IPS DF 4.7 (cell line): ENCODE measurements around the gene MYH10.
"Not testable (repeated sequence)": the region's sequence is repeated elsewhere in the genome, so short reads cannot be mapped to it uniquely, and the experiment has no call there.

Source experiments
- DNase-seq: peaks from one replicate; pipeline ENCODE4 v3.0.0-alpha.2; 2013; ENCODE audit warnings: low spot score; ENCODE audit errors: extremely low read depth

The MYH10 gene

GRCh38 chr17:8557176-8557806 is 73.2 kb downstream of the MYH10 start:
- DNase-seq = no peak

- no peak for DNase-seq
These were observed 74.5 kb downstream of the MYH10 start for GRCh38 chr17:8556074-8556473.

- no peak for DNase-seq
These were observed 75.5 kb downstream of the MYH10 start for GRCh38 chr17:8555062-8555461.

- DNase-seq = no peak
These were observed 77.8 kb downstream of the MYH10 start for GRCh38 chr17:8552577-8553320.

GRCh38 chr17:8542599-8543502 is 87.7 kb downstream of the MYH10 start:
- DNase-seq = no peak

GRCh38 chr17:8539976-8540375 is 90.5 kb downstream of the MYH10 start:
- DNase-seq = not testable (repeated sequence)

- DNase-seq = no peak
These were observed 92.8 kb downstream of the MYH10 start for GRCh38 chr17:8537734-8538133.

- no peak for DNase-seq
These were observed 95.9 kb downstream of the MYH10 start for GRCh38 chr17:8534498-8535188.

GRCh38 chr17:8532021-8532420 is 98.5 kb downstream of the MYH10 start:
- DNase-seq = no peak

- DNase-seq = no peak
These were observed 107.9 kb downstream of the MYH10 start for GRCh38 chr17:8522577-8522976.

- no peak for DNase-seq
These were observed 109.5 kb downstream of the MYH10 start for GRCh38 chr17:8520981-8521380.

- DNase-seq = no peak
These were observed 111.7 kb downstream of the MYH10 start for GRCh38 chr17:8518850-8519249.

GRCh38 chr17:8518326-8518725 is 112.2 kb downstream of the MYH10 start:
- no peak for DNase-seq

GRCh38 chr17:8514801-8515200 is 115.7 kb downstream of the MYH10 start:
- no peak for DNase-seq

GRCh38 chr17:8506145-8506544 is 124.4 kb downstream of the MYH10 start:
- DNase-seq = no peak

- DNase-seq = no peak
These were observed 125.9 kb downstream of the MYH10 start for GRCh38 chr17:8504460-8505207.

- no peak for DNase-seq
These were observed 126.7 kb downstream of the MYH10 start for GRCh38 chr17:8503807-8504206.

- DNase-seq = no peak
These were observed 127.2 kb downstream of the MYH10 start for GRCh38 chr17:8503368-8503767.

- no peak for DNase-seq
These were observed 128.4 kb downstream of the MYH10 start for GRCh38 chr17:8502126-8502525.

GRCh38 chr17:8500609-8501008 is 129.9 kb downstream of the MYH10 start:
- no peak for DNase-seq

- no peak for DNase-seq
These were observed 130.9 kb downstream of the MYH10 start for GRCh38 chr17:8499614-8500013.
